ENCODE data around the gene NFKBIE. TPM values are rescaled to one million over a fixed set of nuclear protein-coding genes. Genes with fewer than 3 reads are reported as not detected.

Gene NFKBIE
- total RNA-seq, 4 donors from 2014 or later = 13.1 to 25.5 (median 15.3) TPM

DNA sequence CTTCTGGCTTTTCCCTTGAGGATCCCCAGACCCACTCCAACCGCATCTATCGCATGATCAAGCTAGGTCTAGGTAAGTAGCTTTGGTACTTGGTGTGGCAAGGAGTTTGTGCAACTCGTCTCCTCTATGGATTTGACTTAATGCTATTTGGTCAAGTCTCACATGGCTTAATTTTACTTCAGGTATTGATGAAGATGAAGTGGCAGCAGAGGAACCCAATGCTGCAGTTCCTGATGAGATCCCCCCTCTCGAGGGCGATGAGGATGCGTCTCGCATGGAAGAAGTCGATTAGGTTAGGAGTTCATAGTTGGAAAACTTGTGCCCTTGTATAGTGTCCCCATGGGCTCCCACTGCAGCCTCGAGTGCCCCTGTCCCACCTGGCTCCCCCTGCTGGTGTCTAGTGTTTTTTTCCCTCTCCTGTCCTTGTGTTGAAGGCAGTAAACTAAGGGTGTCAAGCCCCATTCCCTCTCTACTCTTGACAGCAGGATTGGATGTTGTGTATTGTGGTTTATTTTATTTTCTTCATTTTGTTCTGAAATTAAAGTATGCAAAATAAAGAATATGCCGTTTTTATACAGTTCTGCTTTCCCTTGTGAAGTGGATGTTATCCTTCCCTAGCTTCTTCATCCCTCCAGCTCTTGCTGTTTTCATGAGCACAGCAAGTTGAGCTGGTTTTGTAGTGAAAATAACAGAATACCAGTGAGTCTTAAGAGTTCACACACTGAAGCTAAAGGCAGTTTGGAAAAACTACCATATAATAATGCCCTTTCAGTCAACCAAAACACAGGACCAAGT is 11.8 kb downstream of the NFKBIE start:
- DNase-seq (ENCODE audit: low spot score) (no peak), ATAC-seq (ENCODE audit: low FRiP score) (no peak)
- no peak for TF ChIP-seq CTCF (IDR thresholded peaks at IDR 0.05)

DNA sequence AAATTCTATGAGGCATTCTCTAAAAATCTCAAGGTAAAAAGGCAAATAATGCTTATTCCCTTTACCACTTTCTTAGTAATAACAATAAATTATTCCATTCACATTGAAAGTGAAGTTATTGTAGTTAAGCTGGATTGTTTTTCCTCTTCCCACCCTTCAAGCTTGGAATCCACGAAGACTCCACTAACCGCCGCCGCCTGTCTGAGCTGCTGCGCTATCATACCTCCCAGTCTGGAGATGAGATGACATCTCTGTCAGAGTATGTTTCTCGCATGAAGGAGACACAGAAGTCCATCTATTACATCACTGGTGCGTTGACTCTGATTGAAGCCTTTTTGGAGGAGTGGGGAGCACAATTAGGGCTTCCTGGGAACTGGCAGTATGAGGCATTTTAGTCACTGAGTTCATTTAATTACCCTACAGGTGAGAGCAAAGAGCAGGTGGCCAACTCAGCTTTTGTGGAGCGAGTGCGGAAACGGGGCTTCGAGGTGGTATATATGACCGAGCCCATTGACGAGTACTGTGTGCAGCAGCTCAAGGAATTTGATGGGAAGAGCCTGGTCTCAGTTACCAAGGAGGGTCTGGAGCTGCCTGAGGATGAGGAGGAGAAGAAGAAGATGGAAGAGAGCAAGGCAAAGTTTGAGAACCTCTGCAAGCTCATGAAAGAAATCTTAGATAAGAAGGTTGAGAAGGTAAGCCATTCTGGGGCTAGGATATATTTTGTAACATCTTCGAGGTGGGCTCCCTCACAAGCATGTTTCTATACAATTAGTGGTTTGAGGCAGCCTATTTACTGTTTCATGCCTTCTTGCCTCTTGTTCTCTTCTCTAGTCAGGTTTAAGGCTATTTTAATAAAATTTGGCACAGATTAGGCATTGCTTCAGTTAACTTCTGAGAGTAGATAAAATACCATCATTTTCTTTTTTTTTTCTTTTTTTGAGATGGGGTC is 13.5 kb downstream of the NFKBIE start:
- no peak for DNase-seq (ENCODE audit: low spot score)
- TF ChIP-seq CTCF (IDR thresholded peaks at IDR 0.05) = no peak
- no peak for ATAC-seq (ENCODE audit: low FRiP score)

GRCh38 chr6:44250718-44251123 is 14.6 kb downstream of the NFKBIE start:
- ATAC-seq (ENCODE audit: low FRiP score) = no peak
- TF ChIP-seq CTCF (IDR thresholded peaks at IDR 0.05) = no peak
- DNase-seq (ENCODE audit: low spot score) = no peak

DNA sequence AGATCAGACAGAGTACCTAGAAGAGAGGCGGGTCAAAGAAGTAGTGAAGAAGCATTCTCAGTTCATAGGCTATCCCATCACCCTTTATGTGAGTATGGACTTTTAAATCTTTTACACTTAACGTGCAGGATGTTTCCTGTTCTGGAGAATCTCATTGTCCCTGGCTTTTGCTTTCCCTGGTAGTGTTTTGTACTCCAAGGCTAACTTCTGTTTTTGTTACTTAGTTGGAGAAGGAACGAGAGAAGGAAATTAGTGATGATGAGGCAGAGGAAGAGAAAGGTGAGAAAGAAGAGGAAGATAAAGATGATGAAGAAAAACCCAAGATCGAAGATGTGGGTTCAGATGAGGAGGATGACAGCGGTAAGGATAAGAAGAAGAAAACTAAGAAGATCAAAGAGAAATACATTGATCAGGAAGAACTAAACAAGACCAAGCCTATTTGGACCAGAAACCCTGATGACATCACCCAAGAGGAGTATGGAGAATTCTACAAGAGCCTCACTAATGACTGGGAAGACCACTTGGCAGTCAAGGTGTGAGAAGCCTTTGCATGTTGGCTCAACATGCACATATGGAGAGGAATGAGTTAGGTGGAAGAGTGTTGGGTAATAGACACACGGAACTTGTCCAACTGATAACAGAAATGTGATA is 15.2 kb downstream of the NFKBIE start:
- TF ChIP-seq CTCF (IDR thresholded peaks at IDR 0.05) = no peak
- ATAC-seq (ENCODE audit: low FRiP score) (no peak), DNase-seq (ENCODE audit: low spot score) (no peak)

DNA sequence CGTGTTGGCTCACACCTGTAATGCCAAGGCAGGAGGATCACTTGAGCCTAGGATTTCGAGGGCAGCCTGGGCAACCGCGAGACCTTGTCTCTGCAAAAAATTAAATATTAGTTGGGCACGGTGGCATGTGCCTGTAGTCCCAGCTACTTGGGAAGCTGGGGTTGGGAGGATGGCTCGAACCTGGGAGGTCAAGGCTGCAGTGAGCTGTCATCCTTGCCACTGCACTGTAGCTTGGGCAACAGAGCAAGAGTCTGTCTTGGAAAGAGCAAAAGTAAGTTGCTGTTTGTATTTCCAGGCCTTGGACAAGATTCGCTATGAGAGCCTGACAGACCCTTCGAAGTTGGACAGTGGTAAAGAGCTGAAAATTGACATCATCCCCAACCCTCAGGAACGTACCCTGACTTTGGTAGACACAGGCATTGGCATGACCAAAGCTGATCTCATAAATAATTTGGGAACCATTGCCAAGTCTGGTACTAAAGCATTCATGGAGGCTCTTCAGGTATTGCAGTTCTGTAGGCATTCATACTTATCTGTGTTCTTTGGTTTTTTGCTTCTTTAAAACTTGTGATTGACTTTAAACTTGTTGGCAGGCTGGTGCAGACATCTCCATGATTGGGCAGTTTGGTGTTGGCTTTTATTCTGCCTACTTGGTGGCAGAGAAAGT is 16.1 kb downstream of the NFKBIE start:
- ATAC-seq (ENCODE audit: low FRiP score) (no peak), DNase-seq (ENCODE audit: low spot score) (no peak)
- no peak for TF ChIP-seq CTCF (IDR thresholded peaks at IDR 0.05)

DNA sequence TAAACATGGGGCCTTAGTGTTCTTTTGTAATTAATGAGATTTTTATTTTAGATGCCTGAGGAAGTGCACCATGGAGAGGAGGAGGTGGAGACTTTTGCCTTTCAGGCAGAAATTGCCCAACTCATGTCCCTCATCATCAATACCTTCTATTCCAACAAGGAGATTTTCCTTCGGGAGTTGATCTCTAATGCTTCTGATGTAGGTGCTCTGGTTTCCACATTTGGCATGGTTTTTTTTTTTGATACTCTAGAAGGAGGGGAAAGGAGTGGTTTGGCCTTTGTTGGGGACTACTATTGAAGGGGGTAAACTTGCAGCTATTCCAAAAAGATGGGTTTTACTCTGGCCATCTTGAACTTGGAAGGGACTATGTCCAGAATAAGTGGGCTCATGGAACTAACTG is 16.8 kb downstream of the NFKBIE start:
- ATAC-seq (ENCODE audit: low FRiP score) (no peak), DNase-seq (ENCODE audit: low spot score) (no peak)
- TF ChIP-seq CTCF (IDR thresholded peaks at IDR 0.05) = no peak
